GM19240 (cell line): ENCODE results near the gene SRMS.
"Not testable (repeated sequence)": the region's sequence is repeated elsewhere in the genome, so short reads cannot be mapped to it uniquely, and the experiment has no call there.

Experiments used
- DNase-seq: peaks from one replicate; pipeline ENCODE4 v3.0.0; 2011; ENCODE audit warnings: low spot score; ENCODE audit not compliant: insufficient read length

Gene SRMS

DNA sequence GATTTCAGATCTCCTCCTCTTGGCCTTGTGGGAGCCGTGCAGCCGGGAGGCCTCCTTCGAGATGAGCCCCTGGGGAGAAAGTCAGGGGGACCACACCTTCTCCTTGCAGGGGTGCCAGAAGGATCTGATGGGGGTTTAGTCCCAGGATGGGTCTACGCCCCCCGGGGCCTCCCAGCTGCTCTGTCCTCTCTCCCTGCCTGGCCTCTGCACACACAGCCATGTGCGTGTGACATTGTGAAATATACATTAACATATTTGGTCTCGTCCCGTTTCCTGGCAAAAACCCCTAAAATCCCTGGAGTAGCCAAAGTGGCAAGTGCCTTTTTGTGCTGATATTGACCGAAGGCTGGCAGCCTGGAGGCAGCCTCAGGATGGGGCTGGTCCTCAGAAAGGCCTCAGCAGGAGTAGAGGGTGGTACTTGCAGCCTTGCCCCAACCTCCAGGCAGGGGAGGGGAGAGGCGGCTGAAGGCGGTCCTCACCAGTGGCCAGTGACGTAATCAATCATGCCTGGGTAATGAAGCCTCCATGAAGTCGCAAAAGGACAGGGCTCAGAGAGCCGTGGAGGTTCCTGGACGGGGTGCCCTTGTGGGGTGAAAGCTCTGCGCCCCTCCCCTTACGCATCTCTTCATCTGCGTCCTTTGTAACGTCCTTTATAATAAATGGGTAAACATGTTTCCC is 31.6 kb upstream of the SRMS start:
- no peak for DNase-seq

- no peak for DNase-seq
These were observed 30.9 kb upstream of the SRMS start for GRCh38 chr20:63578224-63579016.

DNA sequence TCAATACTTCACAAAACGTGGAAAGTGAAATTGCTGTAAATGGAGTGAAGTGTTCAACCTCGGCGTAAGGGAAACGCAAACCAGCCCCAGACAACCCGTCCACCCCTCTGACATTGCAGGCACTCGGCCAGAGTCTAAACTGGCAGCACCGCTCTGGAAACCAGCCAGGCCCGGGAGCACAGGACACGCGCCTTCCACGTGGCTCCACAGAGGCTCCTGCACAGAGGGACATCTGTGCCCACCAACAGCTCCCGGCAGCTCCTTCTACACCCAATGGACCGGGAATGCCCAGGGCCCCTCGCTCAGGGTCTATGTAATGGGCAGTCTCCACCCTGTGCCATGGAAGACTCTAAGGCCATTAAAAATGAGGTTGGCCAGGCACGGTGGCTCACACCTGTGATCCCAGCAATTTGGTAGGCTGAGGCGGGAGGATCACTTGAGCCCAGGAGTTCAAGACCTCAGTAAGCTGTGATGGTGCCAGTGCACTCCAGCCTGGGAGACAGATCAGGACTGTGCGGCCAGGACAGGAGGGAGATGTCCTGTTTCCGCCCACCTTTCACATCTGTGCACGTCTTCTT is 29.9 kb upstream of the SRMS start:
- DNase-seq = no peak

DNA sequence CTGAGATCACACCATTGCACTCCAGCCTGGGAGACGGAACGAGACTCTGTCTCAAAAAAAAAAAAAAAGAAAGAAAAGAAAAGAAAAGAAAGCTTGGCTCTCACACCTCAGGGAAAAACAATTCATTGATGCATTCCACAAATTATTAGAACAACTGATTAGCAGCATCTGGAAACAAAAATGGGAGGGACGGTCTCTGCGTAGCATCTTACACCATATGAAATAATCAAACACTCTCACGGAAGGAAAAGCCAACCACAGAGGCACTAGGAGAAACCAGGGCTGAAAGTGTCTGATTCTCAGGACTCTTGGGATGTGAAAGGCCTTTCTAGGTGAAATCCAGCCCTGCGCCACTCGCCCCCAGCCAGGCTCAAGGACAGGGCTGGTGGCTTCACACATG is 28.8 kb upstream of the SRMS start:
- no peak for DNase-seq

- no peak for DNase-seq
These were observed 27.5 kb upstream of the SRMS start for GRCh38 chr20:63574829-63575743.

DNA sequence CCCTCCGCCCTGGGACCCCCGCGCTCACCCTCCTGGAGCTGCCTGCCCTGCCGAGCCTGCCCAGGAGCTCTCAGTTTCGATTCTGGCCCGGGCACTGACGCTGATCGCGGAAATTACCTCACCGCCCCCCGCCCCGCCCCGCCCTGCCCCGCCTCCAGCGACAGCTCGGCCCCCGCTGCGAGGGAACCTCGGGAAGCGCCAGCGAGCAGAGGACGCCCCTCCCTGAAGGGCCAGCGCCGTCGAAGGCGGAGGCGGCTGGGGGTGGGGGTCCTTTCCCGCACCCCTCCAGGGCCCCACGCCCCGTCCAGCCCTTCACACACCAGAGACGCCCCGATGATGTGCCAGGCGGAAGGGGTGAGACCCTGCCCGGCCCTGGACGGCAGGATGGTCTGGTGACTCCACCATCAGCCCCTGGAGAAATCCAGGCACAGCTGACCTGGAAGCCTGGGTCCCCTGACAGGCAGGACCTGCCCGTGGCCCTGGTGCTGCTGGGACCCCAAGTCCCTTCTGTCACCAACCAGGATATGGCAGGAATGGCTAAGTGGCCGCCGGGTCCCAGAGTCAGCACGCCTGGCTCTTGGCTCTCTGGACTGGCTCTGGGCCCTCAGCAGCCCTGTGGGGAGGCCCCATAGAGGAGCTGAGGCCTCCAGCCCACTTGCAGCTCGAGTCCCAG is 26.7 kb upstream of the SRMS start, which contains the start of gene HELZ2:
TSS of gene HELZ2 (minus strand) at position 84 of the 673 bp plus-strand sequence. CDS start 1,854 bp downstream, outside the sequence.
- peak; percentile 72 for DNase-seq

- no peak for DNase-seq
These were observed 26.1 kb upstream of the SRMS start for GRCh38 chr20:63573647-63574131.

- DNase-seq = no peak
These were observed 25.5 kb upstream of the SRMS start for GRCh38 chr20:63572788-63573646.

DNA sequence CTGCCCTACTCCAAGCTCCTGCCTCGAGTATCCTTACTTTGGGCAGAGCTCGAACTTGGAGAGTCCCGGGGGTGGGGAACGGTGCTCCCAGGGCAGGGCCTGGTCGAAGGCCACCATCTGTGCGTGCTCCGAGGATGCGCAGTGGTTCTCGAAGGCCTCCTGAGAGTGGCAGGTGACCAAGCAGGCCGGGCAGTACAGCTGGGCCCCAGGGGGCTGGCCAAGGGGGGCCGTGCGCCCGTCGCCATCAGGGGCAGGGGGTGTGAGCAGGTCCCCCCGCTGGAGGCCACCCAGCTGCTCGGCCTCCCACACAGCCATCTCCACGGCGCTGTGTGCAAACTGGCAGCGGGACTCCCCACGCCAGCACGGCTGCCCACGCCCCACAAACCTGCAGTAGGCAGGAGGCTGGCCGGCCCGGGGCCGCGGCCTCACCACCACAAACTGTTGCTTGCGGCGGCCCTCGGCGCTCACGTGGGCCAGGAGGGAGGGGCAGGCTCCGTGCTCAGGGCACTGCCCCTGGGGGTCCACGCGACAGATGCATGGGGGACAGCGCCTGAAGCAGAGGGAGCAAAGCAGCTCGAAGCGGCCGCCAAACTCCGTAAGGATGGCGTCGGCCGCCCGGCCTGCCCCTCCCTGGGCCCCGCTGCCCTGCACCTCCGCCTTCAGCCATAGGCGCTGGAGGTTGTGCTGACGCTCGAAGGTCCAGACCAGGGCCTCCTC is 24.7 kb upstream of the SRMS start:
- no peak for DNase-seq

DNA sequence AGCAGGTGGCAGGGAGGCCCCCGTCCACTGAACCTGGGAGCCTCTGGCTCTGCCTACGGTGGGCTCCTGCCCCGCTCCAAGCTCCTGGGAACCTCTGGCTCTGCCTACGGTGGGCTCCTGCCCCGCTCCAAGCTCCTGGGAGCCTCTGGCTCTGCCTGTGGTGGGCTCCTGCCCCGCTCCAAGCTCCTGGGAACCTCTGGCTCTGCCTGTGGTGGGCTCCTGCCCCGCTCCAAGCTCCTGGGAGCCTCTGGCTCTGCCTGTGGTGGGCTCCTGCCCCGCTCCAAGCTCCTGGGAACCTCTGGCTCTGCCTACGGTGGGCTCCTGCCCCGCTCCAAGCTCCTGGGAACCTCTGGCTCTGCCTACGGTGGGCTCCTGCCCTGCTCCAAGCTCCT is 23.5 kb upstream of the SRMS start:
- not testable (repeated sequence) for DNase-seq

DNA sequence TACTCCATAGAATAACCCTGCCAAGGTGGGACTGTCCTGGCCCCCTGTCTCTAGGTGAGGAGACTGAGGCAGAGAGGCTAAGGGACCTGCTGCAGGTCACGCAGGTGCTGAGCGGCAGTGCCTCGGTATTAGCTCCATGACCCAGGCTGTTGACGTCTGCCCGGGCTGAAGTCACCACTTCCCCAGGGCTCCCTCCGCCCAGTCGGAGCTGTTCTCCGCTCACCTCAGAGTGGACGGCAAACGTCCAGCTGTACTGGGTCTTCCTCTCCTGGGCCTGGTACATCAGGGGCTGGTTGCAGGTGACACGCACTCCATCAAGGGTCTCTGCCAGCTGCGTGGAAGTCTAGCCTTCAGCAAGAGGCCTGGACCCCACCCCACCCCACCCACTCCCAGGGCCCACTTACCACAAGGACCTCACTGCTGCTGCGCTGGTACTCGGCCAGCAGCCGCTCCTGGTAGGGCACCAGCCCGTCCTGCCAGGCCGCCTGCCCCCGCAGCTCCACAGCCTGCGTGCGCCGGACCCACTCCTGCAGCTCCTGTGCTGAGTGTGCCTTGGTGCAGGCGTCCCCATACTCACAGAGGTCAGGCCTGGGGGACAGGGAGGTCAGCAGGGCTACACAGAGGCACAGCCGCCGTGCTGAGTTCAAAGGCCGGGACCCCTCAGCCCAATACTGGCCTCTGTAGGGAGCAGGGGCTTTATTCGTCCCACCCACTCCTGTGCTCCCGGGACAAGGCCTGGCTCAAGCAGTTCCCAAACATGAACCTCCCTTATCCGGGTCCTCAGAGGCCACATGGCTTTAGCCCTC is 22.9 kb upstream of the SRMS start:
- no peak for DNase-seq

GRCh38 chr20:63568986-63569949 is 21.7 kb upstream of the SRMS start:
- DNase-seq = no peak

- DNase-seq = no peak
These were observed 20.8 kb upstream of the SRMS start for GRCh38 chr20:63568170-63568981.

DNA sequence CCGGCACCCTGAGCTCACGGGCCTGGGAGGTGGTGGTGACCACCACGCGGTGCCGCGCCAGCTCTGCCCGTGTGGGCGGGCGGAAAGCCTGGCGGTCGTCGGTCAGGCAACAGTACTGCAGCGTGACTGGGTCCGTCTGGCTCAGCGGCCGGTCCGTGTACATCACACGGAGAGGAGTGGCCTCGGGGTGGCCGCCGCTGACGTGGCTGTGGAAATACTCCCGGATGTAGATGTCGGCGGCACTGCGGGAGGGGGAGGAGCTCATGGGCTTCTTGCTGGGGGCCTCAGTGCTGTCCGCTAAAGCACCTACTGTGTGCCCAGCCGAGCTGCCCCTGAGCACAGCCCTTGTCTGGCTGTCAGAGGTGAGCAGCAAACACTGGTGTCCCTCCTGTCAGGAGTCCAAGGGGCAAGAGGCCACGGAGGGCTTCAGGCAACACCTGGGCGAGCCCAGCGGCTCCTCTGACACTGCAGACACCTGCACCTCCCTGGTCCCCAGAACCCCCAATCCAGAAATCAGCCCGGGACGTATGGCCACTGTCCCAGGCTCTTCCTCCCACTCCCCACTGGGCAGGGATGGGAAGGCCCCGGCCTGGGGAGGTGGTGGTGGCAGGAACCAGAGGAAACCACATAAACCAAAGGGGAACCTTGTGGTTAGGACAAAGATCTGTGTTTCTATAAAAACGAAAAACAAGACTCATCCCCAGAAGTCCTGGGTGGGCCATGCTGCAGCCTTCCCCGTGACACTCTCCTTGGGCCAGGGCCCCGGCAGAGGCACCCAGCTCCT is 20.0 kb upstream of the SRMS start:
- peak; percentile 65 for DNase-seq

- DNase-seq = no peak
These were observed 19.5 kb upstream of the SRMS start for GRCh38 chr20:63567136-63567385.
